DND-41 (cell line): Measurements from ENCODE around the gene L3MBTL4.

Source experiments
- ATAC-seq: fragments of 200-7000 bp; cut with Tn5 transposase; 3 replicates; pipeline ENCODE4 v1.9.1; 2021; ENCODE audit warnings: low read depth; ENCODE audit not compliant: insufficient read depth
- DNase-seq: peaks from one replicate; pipeline ENCODE4 v3.0.0-alpha.2; 2020
- H2AFZ ChIP-seq: 2 replicates; pipeline ENCODE4 v1.6.0; 2012; ENCODE audit warnings: low read depth, low read length
- H3K27ac ChIP-seq: 2 replicates; pipeline ENCODE4 v1.5.1; 2012; ENCODE audit warnings: low read length, inconsistent platforms
- H3K27me3 ChIP-seq: fragments of 200-600 bp; sonication (generic); 2 replicates; pipeline ENCODE4 v1.6.0; 2012; ENCODE audit warnings: low read length, mild to moderate bottlenecking, inconsistent platforms; ENCODE audit not compliant: insufficient read depth, poor library complexity
- H3K36me3 ChIP-seq: 2 replicates; pipeline ENCODE4 v1.5.1; 2012; ENCODE audit warnings: low read length, inconsistent platforms; ENCODE audit not compliant: insufficient read depth
- H3K4me1 ChIP-seq: 2 replicates; pipeline ENCODE4 v1.5.1; 2012; ENCODE audit warnings: mild to moderate bottlenecking, low read length; ENCODE audit not compliant: insufficient read depth
- H3K4me2 ChIP-seq: 2 replicates; pipeline ENCODE4 v1.6.0; 2012; ENCODE audit warnings: mild to moderate bottlenecking, moderate library complexity, low read length, inconsistent platforms; ENCODE audit not compliant: insufficient read depth
- H3K4me3 ChIP-seq, 2 experiments: fragments of 200-600 bp in 1 of 2; shearing (Covaris generic) in 1 of 2; 2 replicates each; pipeline ENCODE4 v1.5.1; 2012 to 2016; ENCODE audit warnings: inconsistent platforms in 2 of 2, low read length in 2 of 2, mild to moderate bottlenecking in 2 of 2, low read depth in 1 of 2, moderate library complexity in 1 of 2
- H3K79me2 ChIP-seq: 2 replicates; pipeline ENCODE4 v1.6.0; 2012; ENCODE audit warnings: low read length, inconsistent platforms; ENCODE audit not compliant: insufficient read depth
- H3K9ac ChIP-seq: 2 replicates; pipeline ENCODE4 v1.6.0; 2012; ENCODE audit warnings: low read depth, mild to moderate bottlenecking, inconsistent platforms, low read length, moderate library complexity
- H3K9me3 ChIP-seq: 2 replicates; pipeline ENCODE4 v1.5.1; 2012; ENCODE audit warnings: low read length, moderate library complexity, mild to moderate bottlenecking, inconsistent platforms; ENCODE audit not compliant: insufficient read depth, severe bottlenecking
- H4K20me1 ChIP-seq: 2 replicates; pipeline ENCODE4 v1.6.0; 2012; ENCODE audit warnings: low read length; ENCODE audit not compliant: insufficient read depth
- EZH2 ChIP-seq: IDR thresholded peaks from 3 replicates; pipeline ENCODE4 v1.6.1; 2012; ENCODE audit warnings: borderline replicate concordance, low read depth, mild to moderate bottlenecking, moderate library complexity, low read length, inconsistent platforms; ENCODE audit not compliant: severe bottlenecking
- TF ChIP-seq, protein P1 (sequence below): IDR thresholded peaks from 2 replicates; pipeline ENCODE4 v1.5.1; 2012; ENCODE audit warnings: borderline replicate concordance, low read length, moderate library complexity, mild to moderate bottlenecking; ENCODE audit not compliant: poor library complexity, severe bottlenecking; ENCODE audit errors: extremely low read depth

Gene L3MBTL4

DNA sequence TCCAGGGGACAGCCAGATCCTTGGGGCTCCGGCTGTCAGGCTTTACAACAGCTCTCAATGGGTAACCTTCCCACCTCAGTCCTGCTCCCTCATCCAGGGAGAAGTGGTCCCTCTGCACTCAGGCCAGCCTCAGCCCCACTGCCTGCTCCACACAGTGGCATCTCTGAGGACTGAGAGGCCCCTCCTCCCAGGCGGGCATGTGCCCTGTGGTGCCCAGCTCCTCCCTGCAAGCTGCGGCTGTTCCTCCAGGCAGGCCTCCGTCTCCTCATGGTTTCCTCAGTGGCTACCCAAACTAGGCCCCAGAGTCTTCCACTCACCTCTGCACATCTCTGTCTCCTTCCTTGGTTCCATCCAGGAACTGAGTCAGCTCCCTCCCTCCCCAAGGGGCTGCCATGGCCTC lies 437.7 kb downstream of the L3MBTL4 start:
- no peak for ATAC-seq
- Histone ChIP-seq H3K79me2 (no peaks in the 10 kb centered on the region), H4K20me1 (no peaks in the 10 kb centered on the region), H3K36me3 (no peaks in the 10 kb centered on the region), H3K4me2 (no peak overlapping the region), H3K9ac (no peak overlapping the region), H3K4me1 (no peaks in the 10 kb centered on the region), H3K27me3 (no peaks in the 10 kb centered on the region), H2AFZ (no peak overlapping the region), H3K9me3 (no peaks in the 10 kb centered on the region), H3K27ac (no peak overlapping the region), H3K4me3 (no peak overlapping the region)
- no peak for DNase-seq
- TF ChIP-seq, protein P1, sequence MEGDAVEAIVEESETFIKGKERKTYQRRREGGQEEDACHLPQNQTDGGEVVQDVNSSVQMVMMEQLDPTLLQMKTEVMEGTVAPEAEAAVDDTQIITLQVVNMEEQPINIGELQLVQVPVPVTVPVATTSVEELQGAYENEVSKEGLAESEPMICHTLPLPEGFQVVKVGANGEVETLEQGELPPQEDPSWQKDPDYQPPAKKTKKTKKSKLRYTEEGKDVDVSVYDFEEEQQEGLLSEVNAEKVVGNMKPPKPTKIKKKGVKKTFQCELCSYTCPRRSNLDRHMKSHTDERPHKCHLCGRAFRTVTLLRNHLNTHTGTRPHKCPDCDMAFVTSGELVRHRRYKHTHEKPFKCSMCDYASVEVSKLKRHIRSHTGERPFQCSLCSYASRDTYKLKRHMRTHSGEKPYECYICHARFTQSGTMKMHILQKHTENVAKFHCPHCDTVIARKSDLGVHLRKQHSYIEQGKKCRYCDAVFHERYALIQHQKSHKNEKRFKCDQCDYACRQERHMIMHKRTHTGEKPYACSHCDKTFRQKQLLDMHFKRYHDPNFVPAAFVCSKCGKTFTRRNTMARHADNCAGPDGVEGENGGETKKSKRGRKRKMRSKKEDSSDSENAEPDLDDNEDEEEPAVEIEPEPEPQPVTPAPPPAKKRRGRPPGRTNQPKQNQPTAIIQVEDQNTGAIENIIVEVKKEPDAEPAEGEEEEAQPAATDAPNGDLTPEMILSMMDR: no peak
- no peak for TF ChIP-seq EZH2

DNA sequence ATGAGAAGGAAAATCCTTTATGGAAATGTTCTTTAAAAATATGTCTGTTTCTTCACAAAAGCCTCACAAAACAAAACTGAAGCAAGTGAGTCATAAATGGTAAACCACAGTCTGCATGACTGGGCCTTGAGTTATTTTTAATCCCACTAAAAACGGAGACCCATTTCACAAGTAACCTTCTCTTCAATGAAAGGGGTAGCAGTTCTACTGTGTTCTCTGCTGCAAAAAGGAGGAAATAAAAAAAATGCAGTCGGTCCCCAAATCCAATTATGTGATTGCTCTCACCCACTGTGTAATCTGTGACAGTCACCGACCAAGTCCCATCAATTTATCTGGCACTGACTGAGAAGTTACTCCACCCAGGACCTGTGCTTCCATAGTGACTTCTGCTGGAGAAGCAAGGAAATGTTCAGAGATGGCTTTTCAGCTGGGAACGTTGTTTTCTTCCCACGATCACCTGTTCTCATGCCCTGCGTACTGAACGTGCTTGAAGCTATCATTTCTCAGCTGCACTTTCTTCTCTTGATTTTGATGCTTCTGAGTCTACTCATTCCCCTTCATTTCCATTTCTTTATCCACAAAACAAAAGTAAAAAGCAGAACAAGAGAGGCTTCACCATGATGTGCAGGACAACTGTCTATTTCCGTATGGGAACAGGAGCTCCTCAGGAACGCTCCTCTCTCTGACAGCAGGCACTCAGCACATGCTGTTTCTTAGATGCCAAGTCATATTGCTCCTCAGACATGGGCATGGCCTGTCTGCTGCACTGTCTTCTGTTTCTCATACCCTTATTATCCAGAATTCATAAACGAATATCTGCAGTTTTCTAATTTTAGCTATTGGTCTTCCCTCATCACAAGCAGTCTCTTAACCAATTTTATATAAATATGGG lies 439.4 kb downstream of the L3MBTL4 start:
- no peak overlapping the region for H2AFZ ChIP-seq
- no peak overlapping the region for H3K27ac ChIP-seq
- no peak overlapping the region for H3K4me2 ChIP-seq
- ATAC-seq: no peak
- H3K9ac ChIP-seq: no peak overlapping the region
- no peak for DNase-seq
- H3K4me1 ChIP-seq: no peaks in the 10 kb centered on the region
- H4K20me1 ChIP-seq: no peaks in the 10 kb centered on the region
- no peak overlapping the region for H3K4me3 ChIP-seq
- no peaks in the 10 kb centered on the region for H3K36me3 ChIP-seq
- H3K79me2 ChIP-seq: no peaks in the 10 kb centered on the region
- no peaks in the 10 kb centered on the region for H3K9me3 ChIP-seq
- TF ChIP-seq EZH2: no peak
- TF ChIP-seq, protein P1: no peak
- H3K27me3 ChIP-seq: no peaks in the 10 kb centered on the region

DNA sequence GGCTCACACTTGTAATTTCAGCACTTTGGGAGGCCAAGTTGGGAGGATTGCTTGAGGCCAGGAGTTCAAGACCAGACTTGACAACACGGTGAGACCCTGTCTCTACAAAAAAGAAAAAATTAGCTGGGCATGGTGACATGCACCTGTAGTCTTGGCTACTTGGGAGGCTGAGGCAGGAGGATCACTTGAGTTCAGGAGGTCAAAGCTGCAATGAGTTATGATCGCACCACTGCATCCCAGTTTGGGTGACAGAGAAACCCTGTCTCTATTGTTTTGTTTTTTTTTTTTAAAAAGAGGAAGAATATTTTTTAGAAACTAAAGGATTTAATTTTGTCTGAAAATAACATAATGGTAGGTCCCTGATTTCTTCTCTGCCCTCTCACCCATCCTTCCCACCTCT lies 440.0 kb downstream of the L3MBTL4 start:
- Histone ChIP-seq H3K79me2 (no peaks in the 10 kb centered on the region), H3K36me3 (no peaks in the 10 kb centered on the region), H3K4me1 (no peaks in the 10 kb centered on the region), H3K9me3 (no peaks in the 10 kb centered on the region), H3K9ac (no peak overlapping the region), H3K4me3 (no peak overlapping the region), H3K4me2 (no peak overlapping the region), H3K27me3 (no peaks in the 10 kb centered on the region), H2AFZ (no peak overlapping the region), H3K27ac (no peak overlapping the region), H4K20me1 (no peaks in the 10 kb centered on the region)
- no peak for TF ChIP-seq EZH2
- TF ChIP-seq, protein P1: no peak
- ATAC-seq (no peak), DNase-seq (no peak)
